NT2/D1 (cell line): ENCODE measurements around the gene FBXO5.

Source experiments
- SUZ12 ChIP-seq: IDR thresholded peaks from 2 replicates; pipeline ENCODE4 v1.6.1; 2011; ENCODE audit not compliant: insufficient read length, insufficient read depth; ENCODE audit errors: extremely low read depth
- YY1 ChIP-seq: IDR thresholded peaks from 2 replicates; pipeline ENCODE4 v1.6.1; 2011; ENCODE audit not compliant: insufficient read length, insufficient read depth

DNA sequence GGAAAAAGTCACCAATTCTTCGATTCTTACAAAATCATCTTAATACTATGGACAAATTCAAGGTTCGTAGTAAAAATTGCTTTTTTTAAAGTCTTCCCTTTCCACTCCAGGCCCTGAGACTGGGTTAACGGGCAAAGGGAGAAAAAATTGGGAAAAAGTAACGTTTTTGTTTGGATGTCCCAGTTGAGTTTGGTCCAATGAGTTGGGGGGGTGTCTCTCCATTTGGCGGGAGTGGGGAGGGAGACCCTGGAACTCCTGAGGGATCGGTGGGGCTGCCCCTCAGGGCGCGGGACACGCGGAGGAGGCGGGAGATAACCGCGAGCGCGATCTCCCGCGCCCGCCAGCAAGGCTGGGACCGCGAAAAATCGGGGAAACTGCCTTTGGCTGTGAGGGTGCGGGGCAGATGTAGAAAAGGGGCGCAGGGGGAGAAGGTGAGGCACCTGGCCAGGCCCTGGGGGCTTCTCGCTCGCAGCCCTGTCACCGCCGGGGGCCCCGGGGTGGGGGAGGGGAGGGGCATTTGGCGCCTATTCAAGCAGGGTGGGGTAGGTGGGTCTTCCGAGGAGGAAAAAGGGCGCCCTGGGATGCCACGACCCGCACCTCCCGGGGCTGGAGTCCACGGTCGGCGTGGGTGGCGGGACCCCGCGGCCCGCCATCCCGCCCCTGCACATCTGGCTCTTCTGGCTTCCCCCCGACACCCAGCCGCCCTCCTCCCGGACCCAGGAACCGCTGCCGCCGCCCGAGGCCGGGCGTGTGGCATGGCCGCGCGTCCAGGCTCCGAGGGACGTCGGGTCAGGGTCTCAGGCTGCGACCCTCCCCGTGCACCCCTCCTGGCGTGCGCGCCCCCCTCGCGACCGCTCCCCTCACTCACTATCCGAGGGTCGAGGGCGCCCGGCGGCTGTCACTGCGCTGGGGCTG is 595 bp downstream of the FBXO5 start:
- TF ChIP-seq YY1 (no peak), SUZ12 (no peak)
